ENCODE results near the gene SSBP3.

Gene SSBP3

GRCh38 chr1:54284781-54285529, 121.2 kb downstream of the SSBP3 start:
- no peak for DNase-seq (ENCODE audit: low spot score)

DNA sequence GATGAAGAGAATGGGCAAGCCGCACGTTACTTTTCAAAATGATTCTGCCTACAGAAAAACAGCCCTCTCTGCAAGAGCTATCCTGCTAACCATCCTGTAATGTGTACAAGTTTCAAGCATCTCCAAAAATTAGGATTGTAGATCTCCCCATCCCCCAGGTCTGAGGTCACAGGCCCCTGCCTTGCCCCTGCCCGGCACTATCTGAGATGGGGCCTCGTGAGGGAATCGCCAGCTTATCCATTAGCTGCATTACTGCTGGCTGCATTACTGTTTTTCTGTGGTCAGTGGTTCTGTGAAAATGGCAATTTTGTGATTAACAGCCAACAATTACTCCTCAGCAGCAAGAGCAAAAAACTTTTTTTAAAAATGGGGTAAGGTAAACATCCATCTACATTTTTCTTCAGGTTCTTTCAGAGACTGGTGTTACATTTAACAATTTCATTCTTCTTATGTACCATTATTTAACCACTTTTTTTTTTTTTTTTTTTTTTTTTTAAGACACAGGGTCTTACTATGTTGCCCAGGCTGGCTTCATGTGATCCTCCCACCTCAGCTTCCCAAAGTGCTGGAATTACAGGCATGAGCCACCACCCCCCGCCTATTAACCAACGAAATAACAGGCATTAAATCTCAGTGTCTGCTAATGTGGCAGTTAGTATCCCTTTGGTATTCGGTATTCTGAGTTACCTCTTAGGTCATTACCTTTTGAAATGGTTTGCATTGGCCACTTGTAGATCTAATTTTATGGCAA, 122.4 kb downstream of the SSBP3 start:
- no peak for DNase-seq (ENCODE audit: low spot score)

DNA sequence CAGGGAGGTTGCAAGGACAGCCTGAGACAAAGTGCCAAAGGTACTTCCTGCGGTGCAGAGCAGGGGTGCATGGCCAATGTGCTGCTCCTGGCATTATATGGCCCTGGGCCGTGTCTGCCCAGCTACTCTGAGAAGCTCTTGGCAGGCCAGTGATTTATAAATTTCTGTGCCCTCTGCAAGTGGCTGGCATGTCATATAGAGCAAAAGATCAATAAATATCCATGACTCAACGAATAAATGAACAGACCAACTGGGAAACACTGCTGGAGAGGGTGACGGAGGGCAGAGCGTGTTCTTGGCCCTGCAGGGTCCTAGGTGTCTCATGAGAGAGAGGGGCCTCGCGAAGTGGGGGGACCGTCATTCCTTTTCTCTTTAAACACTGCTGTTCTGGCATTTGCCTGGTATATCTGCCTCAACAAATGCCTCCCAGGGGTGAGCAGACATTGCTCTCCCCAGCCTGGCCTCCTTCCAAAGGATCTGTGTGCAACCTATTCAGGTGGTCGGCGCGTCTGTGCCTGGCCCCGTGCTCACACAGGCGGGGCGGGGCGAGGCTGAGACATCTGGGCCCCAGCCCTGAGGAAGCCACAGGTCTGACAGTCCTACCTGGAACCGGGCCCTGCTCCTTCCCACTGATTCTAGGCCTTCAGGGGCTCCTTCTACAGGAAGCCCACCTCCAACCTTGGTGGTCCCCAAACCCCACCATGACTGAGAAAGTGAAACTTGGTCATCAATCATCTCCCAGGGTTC, 123.9 kb downstream of the SSBP3 start:
- DNase-seq (ENCODE audit: low spot score), result no peak

- DNase-seq (ENCODE audit: low spot score), result no peak
Observed at GRCh38 chr1:54280651-54281050, 125.5 kb downstream of the SSBP3 start.

DNA sequence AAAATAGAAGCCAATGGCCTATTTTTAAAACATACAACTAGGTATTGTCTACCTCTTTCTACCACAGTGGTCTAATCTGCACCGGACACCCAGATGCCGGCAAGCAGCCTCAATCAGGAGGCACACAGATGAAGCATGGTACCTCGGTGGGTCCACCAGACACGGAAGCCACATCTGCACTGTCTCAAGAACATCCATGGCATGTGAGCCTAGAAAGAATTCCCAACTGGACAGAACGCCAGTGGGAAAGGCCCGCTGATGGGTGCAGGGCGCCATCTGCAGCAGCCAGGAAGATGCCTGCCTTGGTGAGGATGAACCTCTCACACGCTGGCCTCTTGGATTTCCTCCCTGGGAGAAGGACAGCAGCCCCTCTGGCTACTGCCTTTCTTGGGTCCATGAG, 126.7 kb downstream of the SSBP3 start:
- no peak for DNase-seq (ENCODE audit: low spot score)

DNA sequence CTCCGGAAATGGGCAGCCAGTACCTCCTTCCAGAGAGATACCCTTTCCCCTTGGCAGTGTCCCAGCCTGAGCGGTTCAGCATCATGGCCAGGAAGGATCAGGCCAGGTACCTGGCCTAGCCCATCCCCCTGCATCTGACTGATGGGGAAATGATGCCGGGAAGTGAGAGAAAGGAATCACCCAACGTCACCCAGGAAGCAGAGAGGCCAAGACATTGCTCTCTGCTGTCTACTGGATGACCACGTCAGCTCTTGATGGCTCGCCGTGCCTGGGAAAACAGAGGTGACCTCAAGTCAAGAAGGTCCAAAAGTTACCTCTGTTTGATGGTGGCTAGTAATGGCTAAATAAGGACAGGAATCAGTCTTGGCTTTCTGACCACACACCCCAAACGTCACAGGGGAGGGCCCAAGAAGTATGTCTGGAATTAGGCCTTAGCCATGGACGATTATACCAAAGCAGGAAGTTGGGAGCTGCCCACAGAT, 127.2 kb downstream of the SSBP3 start:
- peak; percentile 85 for DNase-seq (ENCODE audit: low spot score)

DNA sequence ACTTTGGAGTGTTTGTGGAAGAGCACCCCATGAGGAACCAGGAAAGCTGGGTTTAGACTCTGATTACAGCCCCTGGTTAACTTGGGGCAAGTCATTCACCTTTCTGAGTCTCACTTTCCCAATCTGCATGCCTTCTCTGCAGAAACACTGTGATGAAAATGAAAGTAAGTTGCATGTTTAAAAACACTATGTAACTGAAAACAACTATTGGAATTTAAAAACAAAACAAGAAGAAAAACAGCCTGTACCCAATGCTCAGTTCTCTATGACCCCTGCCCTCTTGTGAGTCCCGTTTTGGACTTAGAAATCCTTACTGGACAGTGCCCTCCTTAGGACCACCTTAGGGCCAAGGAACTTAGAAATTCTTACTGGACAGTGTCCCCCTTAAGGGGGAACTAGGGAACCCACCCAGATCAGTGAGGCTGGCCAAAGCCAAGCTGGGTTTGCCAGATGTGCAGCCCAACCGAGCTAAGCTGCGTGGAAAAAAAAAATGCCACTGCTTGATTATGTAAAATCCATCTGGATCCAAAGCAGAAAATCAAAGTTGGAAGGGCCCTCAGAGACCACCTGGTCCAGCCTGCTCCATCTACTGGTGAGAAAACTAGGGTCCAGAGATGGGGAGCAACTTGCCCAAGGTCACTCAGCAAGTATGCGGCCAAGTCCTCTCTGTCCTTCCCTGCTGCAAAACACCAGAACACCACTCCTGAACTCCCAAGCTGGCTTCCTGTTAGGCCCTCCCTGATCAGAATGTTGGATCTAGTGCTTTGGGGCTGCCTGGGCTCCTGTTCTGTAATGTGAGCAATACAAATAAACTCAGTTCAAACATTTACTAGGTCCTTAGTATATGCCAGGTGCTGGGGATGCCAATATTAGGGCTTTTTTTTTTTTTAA, 128.5 kb downstream of the SSBP3 start:
- DNase-seq (ENCODE audit: low spot score), result no peak

- no peak for DNase-seq (ENCODE audit: low spot score)
Observed at GRCh38 chr1:54276617-54277450, 129.4 kb downstream of the SSBP3 start.

DNA sequence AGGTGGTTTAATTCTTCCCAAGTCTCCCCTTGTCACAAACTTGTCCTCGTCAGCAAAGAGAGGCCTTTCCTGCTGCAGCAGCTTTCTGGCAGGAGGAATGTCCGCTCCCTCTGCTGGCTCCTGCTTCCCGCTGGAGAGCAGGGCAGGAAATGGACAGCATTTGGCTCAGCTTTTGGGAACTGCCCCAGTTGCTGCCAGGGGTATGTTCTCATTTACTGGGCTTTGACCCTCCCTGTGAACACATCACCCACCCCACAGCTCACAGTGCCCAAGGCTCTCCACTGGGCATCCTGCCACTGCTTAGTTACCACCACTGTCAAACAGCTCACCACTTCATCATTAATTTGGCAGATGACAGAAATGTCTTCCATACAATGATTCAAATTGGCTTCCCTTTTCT, 130.8 kb downstream of the SSBP3 start:
- peak; percentile 84 for DNase-seq (ENCODE audit: low spot score)

DNA sequence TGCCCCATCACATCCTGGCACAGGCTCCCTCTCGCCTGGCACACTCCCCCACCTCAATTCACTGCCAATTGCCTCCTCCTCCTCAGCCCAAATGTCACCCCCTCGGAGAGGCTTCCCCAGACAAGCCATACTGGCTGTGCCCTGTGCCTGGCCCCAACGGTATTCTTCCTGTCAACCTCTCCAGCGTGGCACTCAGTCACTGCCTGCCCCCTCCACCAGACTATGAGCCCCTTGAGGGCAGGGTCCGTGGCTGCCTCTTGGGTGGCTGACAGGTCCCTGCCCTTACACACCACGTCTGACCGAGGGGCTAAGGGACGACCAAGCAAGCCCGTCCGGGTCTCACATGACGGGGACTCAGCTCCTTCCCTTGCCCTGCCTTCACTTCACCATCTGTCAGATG, 131.3 kb downstream of the SSBP3 start:
- DNase-seq (ENCODE audit: low spot score), result no peak

- DNase-seq (ENCODE audit: low spot score), result no peak
Observed at GRCh38 chr1:54274448-54274847, 131.7 kb downstream of the SSBP3 start.

GRCh38 chr1:54273795-54274163, 132.4 kb downstream of the SSBP3 start:
- DNase-seq (ENCODE audit: low spot score), result peak; percentile 48

DNA sequence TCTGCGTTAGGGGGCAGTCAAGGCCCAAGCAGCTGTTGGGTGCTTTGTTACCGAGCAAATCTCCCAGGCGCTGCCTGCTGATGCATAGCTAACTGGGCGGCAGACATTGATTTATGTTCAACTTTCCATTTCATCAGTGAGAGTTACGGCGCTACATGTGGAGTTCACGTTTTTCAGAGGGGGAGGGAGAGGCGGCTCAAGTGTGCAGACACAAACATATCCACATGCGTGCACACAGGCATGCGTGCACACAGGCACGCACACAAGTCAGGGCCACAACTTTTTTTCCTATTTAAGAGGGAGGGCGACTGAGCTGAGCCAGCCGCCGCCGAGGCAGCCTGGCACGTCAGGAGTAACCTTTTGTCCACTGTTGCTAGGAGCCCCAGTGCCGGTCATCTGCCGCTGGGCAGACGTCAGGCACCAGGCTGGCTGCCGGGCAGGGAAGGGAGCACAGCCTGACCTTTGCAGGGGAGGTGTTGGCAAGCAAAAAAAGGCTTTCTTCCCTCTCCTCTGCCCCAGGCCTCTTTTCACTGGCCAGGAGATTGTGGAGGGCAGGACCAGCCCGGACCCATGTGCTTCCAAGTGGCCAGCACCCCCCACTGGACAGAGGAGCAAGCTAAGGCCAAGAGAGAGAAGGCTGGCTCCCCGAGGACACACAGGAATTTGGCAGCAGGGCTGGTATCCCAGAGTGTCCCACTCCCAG, 133.0 kb downstream of the SSBP3 start:
- DNase-seq (ENCODE audit: low spot score), result peak; percentile 94

GRCh38 chr1:54272772-54273091, 133.5 kb downstream of the SSBP3 start:
- no peak for DNase-seq (ENCODE audit: low spot score)

GRCh38 chr1:54272134-54272533, 134.1 kb downstream of the SSBP3 start:
- no peak for DNase-seq (ENCODE audit: low spot score)

DNA sequence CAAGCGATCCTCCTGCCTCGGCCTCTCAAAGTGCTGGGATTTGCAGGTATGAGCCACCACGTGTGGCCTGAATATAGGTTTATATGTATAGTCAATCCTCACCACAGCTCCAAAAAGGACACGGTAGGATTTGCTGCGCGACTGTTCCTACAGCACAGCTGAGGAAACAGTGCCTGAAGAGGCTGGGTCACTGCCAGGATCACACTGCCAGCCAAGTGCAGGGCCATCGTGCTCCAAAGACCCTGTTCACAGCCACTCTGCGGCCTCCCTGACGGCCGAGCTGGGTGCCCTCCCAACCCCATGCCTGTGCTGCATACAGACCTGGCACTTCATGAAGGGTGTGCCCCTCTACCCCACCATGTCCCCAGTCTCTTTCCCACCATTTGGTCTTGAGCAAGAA, 134.9 kb downstream of the SSBP3 start:
- no peak for DNase-seq (ENCODE audit: low spot score)

- no peak for DNase-seq (ENCODE audit: low spot score)
Observed at GRCh38 chr1:54270543-54270942, 135.7 kb downstream of the SSBP3 start.

DNA sequence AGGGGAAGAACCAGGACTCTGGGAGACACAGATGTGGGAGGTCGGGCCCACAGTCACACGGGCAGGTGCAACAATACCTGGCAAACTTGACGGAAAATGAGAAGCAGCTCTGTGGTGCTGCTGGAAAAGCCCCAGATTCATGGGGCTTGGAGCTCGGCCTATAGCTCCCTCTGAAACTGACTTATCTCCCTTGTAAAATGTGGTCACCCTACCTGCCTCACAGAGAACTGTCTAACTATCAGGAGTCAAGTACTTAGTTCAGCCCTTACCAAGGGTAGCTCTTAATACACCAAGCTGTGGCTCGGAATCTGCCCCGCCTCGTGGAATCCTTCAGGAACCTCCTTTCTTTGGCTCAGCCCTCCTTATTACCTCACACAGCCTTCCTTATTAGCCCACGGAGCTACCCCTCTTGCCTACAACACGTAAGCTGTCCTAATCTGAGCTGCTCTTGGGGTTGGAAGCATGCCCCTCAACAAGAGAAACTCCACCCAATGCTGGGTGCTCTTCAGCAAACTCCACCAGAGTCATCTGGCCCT, 137.4 kb downstream of the SSBP3 start:
- no peak for DNase-seq (ENCODE audit: low spot score)

DNA sequence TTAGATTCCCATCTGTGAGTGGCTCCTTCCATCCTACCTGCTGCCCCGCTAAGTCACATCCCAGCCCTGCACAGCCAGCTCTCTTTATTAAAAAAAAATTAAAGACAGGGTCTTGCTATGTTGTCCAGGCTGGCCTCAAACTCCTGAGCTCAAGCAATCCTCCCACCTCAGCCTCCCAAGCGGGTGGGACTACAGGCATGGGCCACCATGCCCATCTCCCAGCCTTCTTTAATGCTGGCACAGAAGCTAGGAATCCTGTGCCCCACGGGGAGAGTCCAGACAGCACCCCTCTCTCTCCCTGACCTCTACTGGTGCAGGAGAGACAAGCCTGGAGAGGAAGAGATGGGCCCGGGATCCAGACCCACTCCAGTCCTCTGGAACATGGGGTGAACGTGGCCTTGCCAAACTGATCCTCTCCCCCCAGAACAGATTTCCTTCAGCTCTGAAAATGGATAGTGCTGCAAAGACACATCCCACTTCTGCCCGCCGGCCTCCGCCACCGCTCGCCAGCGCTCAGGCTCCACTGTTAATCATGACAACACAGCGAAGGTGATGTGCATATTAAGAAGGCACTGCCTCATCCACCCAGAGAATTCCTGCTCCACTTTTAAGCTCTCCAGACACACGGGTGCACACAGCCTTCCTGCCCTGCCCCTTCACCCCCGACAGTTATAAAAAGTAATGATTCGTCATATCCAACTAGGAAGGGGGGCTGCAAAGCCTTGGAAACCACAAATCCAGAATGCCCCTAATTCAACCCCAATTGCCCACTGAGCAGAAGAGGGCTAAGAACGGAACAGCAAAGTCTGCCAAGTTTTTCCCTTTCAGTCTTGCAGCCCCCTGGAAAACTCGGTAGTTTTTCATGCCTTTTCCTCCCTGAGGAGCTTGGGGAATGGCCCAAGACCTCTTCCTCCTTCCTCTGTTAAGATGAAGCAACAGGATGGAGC, 138.1 kb downstream of the SSBP3 start:
- DNase-seq (ENCODE audit: low spot score), result no peak

Measured in AG08395 (cell line).